Pons (tissue), 1 donor: ENCODE results near the gene TUBA4B.

Source experiments
- DNase-seq: peaks from one replicate; pipeline ENCODE4 v3.0.0-alpha.2; 2016; ENCODE audit warnings: low spot score

The TUBA4B gene

GRCh38 chr2:219218732-219219701 lies 34.0 kb upstream of the TUBA4B start, which contains the start of gene ABCB6:
ABCB6 (minus strand) TSS chr2:219218958; CDS start chr2:219218673, 285 bp downstream.
- DNase-seq: peak; percentile 93

GRCh38 chr2:219219784-219220532 lies 33.1 kb upstream of the TUBA4B start:
- DNase-seq: no peak

- no peak for DNase-seq
Measured at GRCh38 chr2:219220652-219221402, 32.2 kb upstream of the TUBA4B start.

GRCh38 chr2:219221957-219222518 lies 31.0 kb upstream of the TUBA4B start:
- no peak for DNase-seq

- no peak for DNase-seq
Measured at GRCh38 chr2:219223831-219224610, 29.0 kb upstream of the TUBA4B start.

- no peak for DNase-seq
Measured at GRCh38 chr2:219225350-219225749, 27.7 kb upstream of the TUBA4B start.

GRCh38 chr2:219228041-219228910 lies 24.8 kb upstream of the TUBA4B start:
- DNase-seq: no peak

GRCh38 chr2:219228911-219229304 lies 24.1 kb upstream of the TUBA4B start:
- no peak for DNase-seq

GRCh38 chr2:219229305-219230058 lies 23.6 kb upstream of the TUBA4B start, which contains the start of the genes ANKZF1 and ATG9A:
ANKZF1 (plus strand) TSS chr2:219229806; CDS start chr2:219230258, 452 bp downstream.
ATG9A (minus strand) TSS chr2:219229636; CDS start chr2:219228024, 1,612 bp downstream.
- DNase-seq: peak; percentile 99

GRCh38 chr2:219230059-219230540 lies 22.9 kb upstream of the TUBA4B start:
- no peak for DNase-seq

GRCh38 chr2:219234331-219234730 lies 18.7 kb upstream of the TUBA4B start:
- DNase-seq: no peak

GRCh38 chr2:219243291-219243761 lies 9.7 kb upstream of the TUBA4B start:
- DNase-seq: no peak

GRCh38 chr2:219244789-219245147 lies 8.3 kb upstream of the TUBA4B start:
- no peak for DNase-seq

- DNase-seq: peak; percentile 86
Measured at GRCh38 chr2:219245148-219245898, 7.7 kb upstream of the TUBA4B start, which contains the start of the genes GLB1L and STK16. GLB1L (minus strand) TSS chr2:219245444; CDS start chr2:219243573, 1,871 bp downstream. STK16 (plus strand) TSS chr2:219245479; CDS start chr2:219246000, 521 bp downstream.

- no peak for DNase-seq
Measured at GRCh38 chr2:219245899-219246230, 7.2 kb upstream of the TUBA4B start.

- no peak for DNase-seq
Measured at GRCh38 chr2:219246559-219246958, 6.5 kb upstream of the TUBA4B start.

- DNase-seq: no peak
Measured at GRCh38 chr2:219247678-219248642, 5.1 kb upstream of the TUBA4B start.
